ENCODE data around the gene TGFBI. TPM values are rescaled to one million over a fixed set of nuclear protein-coding genes. Genes with fewer than 3 reads are reported as not detected.

The TGFBI gene
- total and polyA plus RNA-seq, 2 experiments from 2014 or later, result 2.9 to 10.2 TPM

DNA sequence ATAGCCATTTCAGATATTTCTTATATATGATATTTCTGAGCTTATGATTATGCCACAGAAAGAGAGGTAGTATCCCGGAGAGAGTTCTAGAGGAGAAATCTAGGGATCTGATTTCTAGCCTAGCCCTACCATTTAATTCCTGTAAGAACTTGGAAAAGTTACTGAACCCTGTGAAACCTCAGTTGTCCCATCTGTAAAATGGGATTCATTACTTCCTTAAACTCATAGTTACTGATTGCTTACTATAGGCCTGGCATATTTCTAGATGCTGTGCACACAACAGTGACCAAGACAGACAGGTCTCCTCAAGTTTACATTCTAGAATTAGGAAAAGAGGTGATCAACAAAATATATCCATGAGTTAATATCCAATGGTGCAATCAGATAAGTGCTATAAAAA is 73.1 kb downstream of the TGFBI start:
- DNase-seq (ENCODE audit: low read depth in 1 of 2, low spot score in 1 of 2), result no peak
- no peak for TF ChIP-seq CTCF (IDR thresholded peaks at IDR 0.05; ENCODE audit: low read depth, low read length)

DNA sequence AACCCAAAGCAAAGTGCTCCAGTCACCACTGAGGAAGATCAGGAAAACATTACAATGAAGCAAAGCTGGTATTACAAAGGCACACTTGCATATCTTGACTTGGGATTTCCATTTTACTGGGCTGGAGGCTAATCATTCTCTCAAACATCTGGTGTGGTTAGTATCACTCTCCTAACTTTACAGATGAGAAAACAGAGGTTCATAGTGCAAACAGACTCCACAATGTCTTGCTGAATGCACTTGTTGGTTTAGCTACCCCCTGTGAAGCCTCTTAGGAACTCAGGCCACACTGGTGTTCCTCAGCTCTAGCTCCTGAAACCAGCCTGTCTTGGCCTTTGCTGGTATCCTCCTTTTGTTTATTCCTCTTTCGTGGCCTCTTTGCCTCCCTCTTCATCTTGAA is 74.3 kb downstream of the TGFBI start:
- no peak for TF ChIP-seq CTCF (IDR thresholded peaks at IDR 0.05; ENCODE audit: low read depth, low read length)
- Histone ChIP-seq H3K27ac (no peak overlapping the region), H3K9me3 (ENCODE audit: low read depth) (no peaks in the 10 kb centered on the region), H3K27me3 (no peaks in the 10 kb centered on the region), H3K36me3 (no peaks in the 10 kb centered on the region), H3K4me3 (no peak overlapping the region), H3K4me1 (ENCODE audit: low read depth) (no peaks in the 10 kb centered on the region)
- DNase-seq (ENCODE audit: low read depth in 1 of 2, low spot score in 1 of 2), result no peak

More for the DNA sequence above, 73.1 kb downstream of the TGFBI start:
- Histone ChIP-seq H3K4me1 (ENCODE audit: low read depth) (no peaks in the 10 kb centered on the region), H3K27me3 (peaks cover 4% of the 10 kb centered on the region), H3K36me3 (no peaks in the 10 kb centered on the region), H3K4me3 (no peak overlapping the region), H3K9me3 (ENCODE audit: low read depth) (no peaks in the 10 kb centered on the region), H3K27ac (no peak overlapping the region)

- TF ChIP-seq CTCF (IDR thresholded peaks at IDR 0.05; ENCODE audit: low read depth, low read length), result no peak
- Histone ChIP-seq H3K4me3 (no peak overlapping the region), H3K9me3 (ENCODE audit: low read depth) (no peaks in the 10 kb centered on the region), H3K27ac (no peak overlapping the region), H3K27me3 (no peaks in the 10 kb centered on the region), H3K4me1 (ENCODE audit: low read depth) (no peaks in the 10 kb centered on the region), H3K36me3 (no peaks in the 10 kb centered on the region)
- DNase-seq (ENCODE audit: low read depth in 1 of 2, low spot score in 1 of 2), result peak in 1 of 2 donors; percentile 18
These were observed 75.6 kb downstream of the TGFBI start for GRCh38 chr5:136104306-136104965.

GRCh38 chr5:136106351-136107031 is 77.7 kb downstream of the TGFBI start:
- no peak for TF ChIP-seq CTCF (IDR thresholded peaks at IDR 0.05; ENCODE audit: low read depth, low read length)
- Histone ChIP-seq H3K9me3 (ENCODE audit: low read depth) (no peaks in the 10 kb centered on the region), H3K27ac (no peak overlapping the region), H3K36me3 (no peaks in the 10 kb centered on the region), H3K4me1 (ENCODE audit: low read depth) (no peaks in the 10 kb centered on the region), H3K4me3 (no peak overlapping the region), H3K27me3 (no peaks in the 10 kb centered on the region)
- DNase-seq (ENCODE audit: low read depth in 1 of 2, low spot score in 1 of 2), result no peak

DNA sequence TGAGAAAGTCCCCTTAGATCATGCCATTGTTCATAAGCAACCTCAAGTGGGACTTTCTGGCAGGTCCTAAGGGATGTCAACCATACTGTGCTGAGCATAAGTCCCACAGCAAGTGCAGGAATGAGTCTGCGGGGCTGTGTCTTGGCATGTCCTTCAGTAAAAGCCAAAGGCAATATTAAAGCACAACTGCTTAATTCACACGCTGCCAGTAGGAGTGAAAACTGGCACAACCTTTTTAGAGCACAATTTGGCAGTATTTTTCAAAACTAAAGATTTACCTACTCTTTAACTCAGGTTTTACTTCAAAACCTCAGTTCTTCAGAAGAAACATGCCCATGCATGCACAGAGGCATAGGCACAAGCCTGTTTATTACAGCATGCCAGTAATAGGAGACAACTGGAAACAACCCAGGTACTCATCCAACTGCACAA is 79.4 kb downstream of the TGFBI start:
- no peak overlapping the region for H3K27ac ChIP-seq
- H3K27me3 ChIP-seq, result no peaks in the 10 kb centered on the region
- no peak overlapping the region for H3K4me3 ChIP-seq
- no peaks in the 10 kb centered on the region for H3K4me1 ChIP-seq (ENCODE audit: low read depth)
- H3K9me3 ChIP-seq (ENCODE audit: low read depth), result no peaks in the 10 kb centered on the region
- no peak for DNase-seq (ENCODE audit: low read depth in 1 of 2, low spot score in 1 of 2)
- no peaks in the 10 kb centered on the region for H3K36me3 ChIP-seq
- no peak for TF ChIP-seq CTCF (IDR thresholded peaks at IDR 0.05; ENCODE audit: low read depth, low read length)

Measured in cardiac muscle cell (in vitro differentiated cells and primary cell).